MCF 10A (cell line): ENCODE measurements around the gene PCNX2. TPM values are rescaled to one million over a fixed set of nuclear protein-coding genes. Genes with fewer than 3 reads are reported as not detected.

Source experiments
- BruUV-seq: library from RNA; stranded (reverse); fragments of 400-500 nt; replicated peaks from 2 replicates; lab custom pipeline; 2021; lab: Mats Ljungman, UMichigan
- CTCF ChIA-PET: fragments of 300-600 bp; sonication (Branson Sonifier 250); formaldehyde crosslinking; extraction: SDS; loops from one replicate; lab custom pipeline; 2021; ENCODE audit warnings: antibody characterized with exemption, inconsistent platforms; lab: Yijun Ruan, JAX
- POLR2A ChIA-PET: fragments of 300-600, 350-650 bp; sonication (Branson Sonifier 250); formaldehyde crosslinking; extraction: SDS; loops from one replicate; lab custom pipeline; 2020; ENCODE audit warnings: antibody characterized with exemption, inconsistent platforms; lab: Yijun Ruan, JAX
- DNase-seq: peaks from one replicate; pipeline ENCODE4 v3.0.0-alpha.2; 2018; ENCODE audit not compliant: unreplicated experiment
- H3K27ac Mint-ChIP-seq: one replicate; pipeline ENCODE4 v1.8.0; 2022; ENCODE audit warnings: mild to moderate bottlenecking, low read depth, mixed read lengths; ENCODE audit not compliant: unreplicated experiment
- H3K27me3 Mint-ChIP-seq: one replicate; pipeline ENCODE4 v1.8.0; 2022; ENCODE audit warnings: mixed read lengths; ENCODE audit not compliant: insufficient read depth, unreplicated experiment
- H3K36me3 Mint-ChIP-seq: one replicate; pipeline ENCODE4 v1.8.0; 2022; ENCODE audit warnings: mild to moderate bottlenecking, moderate library complexity, mixed read lengths; ENCODE audit not compliant: insufficient read depth, unreplicated experiment
- H3K4me1 Mint-ChIP-seq: one replicate; pipeline ENCODE4 v1.8.0; 2022; ENCODE audit warnings: mixed read lengths; ENCODE audit not compliant: insufficient read depth, unreplicated experiment
- H3K4me3 Mint-ChIP-seq: one replicate; pipeline ENCODE4 v1.8.0; 2022; ENCODE audit warnings: mild to moderate bottlenecking, moderate library complexity, mixed read lengths; ENCODE audit not compliant: unreplicated experiment
- H3K9me3 Mint-ChIP-seq: one replicate; pipeline ENCODE4 v1.8.0; 2022; ENCODE audit warnings: mixed read lengths; ENCODE audit not compliant: unreplicated experiment
- CTCF ChIP-seq: fragments of 200-600 bp; IDR thresholded peaks from one replicate; pipeline ENCODE4 v1.8.0; 2022; ENCODE audit warnings: antibody characterized with exemption, mild to moderate bottlenecking; ENCODE audit not compliant: unreplicated experiment
- intact Hi-C: fragments of 100-400 bp; cut with micrococcal nuclease; formaldehyde crosslinking; loops from 2 replicates; pipeline ENCODE4 v1.14.1; 2022
- total RNA-seq: library from RNA; stranded (reverse); gene quantifications from 2 replicates; pipeline ENCODE4 v1.2.3, GENCODE V29; 2022

The PCNX2 gene
- total RNA-seq, 1 experiment from 2014 or later: 80.5 TPM

GRCh38 chr1:233015965-233016364, 279.6 kb downstream of the PCNX2 start:
- intact Hi-C loops: no loop called here
- H3K27ac Mint-ChIP-seq: no peak overlapping the region
- no peaks in the 10 kb centered on the region for H3K9me3 Mint-ChIP-seq
- H3K4me1 Mint-ChIP-seq: no peaks in the 10 kb centered on the region
- H3K36me3 Mint-ChIP-seq: peaks cover 44% of the 10 kb centered on the region
- ChIA-PET CTCF (interaction anchor here (0.5 to 1.1 kb wide), 5 partner anchors 10 to 1150 kb away, joined by 3 to 6 read pairs (median 4); no protein-coding TSS in a partner anchor), POLR2A (interaction anchor here (0.7 kb wide), 1 partner anchor 26 kb away, joined by 3 read pairs; no protein-coding TSS in a partner anchor)
- H3K27me3 Mint-ChIP-seq: no peaks in the 10 kb centered on the region
- BruUV-seq: no TSS peak
- no peak for TF ChIP-seq CTCF
- DNase-seq: no peak
- no peak overlapping the region for H3K4me3 Mint-ChIP-seq

GRCh38 chr1:233012021-233012420, 283.5 kb downstream of the PCNX2 start:
- peaks cover 36% of the 10 kb centered on the region for H3K36me3 Mint-ChIP-seq
- CTCF ChIA-PET: interaction anchor here (0.6 to 3.6 kb wide), 2 partner anchors 13 to 304 kb away, joined by 5 to 14 read pairs; no protein-coding TSS in a partner anchor
- no peak overlapping the region for H3K4me3 Mint-ChIP-seq
- H3K4me1 Mint-ChIP-seq: no peaks in the 10 kb centered on the region
- H3K9me3 Mint-ChIP-seq: no peaks in the 10 kb centered on the region
- no peaks in the 10 kb centered on the region for H3K27me3 Mint-ChIP-seq
- no TSS peak for BruUV-seq
- POLR2A ChIA-PET: interaction anchor here (0.6 to 1.2 kb wide), 2 partner anchors 13 to 1313 kb away, joined by 4 to 5 read pairs; no protein-coding TSS in a partner anchor
- no peak overlapping the region for H3K27ac Mint-ChIP-seq
- intact Hi-C loops: no loop called here
- TF ChIP-seq CTCF: no peak
- no peak for DNase-seq

GRCh38 chr1:233010146-233010545, 285.4 kb downstream of the PCNX2 start:
- H3K4me1 Mint-ChIP-seq: no peaks in the 10 kb centered on the region
- no peaks in the 10 kb centered on the region for H3K9me3 Mint-ChIP-seq
- H3K27ac Mint-ChIP-seq: no peak overlapping the region
- ChIA-PET POLR2A (interaction anchor here (0.6 to 2.4 kb wide), 2 partner anchors 10 to 675 kb away, joined by 4 to 6 read pairs; no protein-coding TSS in a partner anchor), CTCF (interaction anchor here (0.8 kb wide), 1 partner anchor 19 kb away, joined by 3 read pairs; no protein-coding TSS in a partner anchor)
- H3K36me3 Mint-ChIP-seq: peaks cover 37% of the 10 kb centered on the region
- DNase-seq: no peak
- TF ChIP-seq CTCF: no peak
- intact Hi-C loops: no loop called here
- no peaks in the 10 kb centered on the region for H3K27me3 Mint-ChIP-seq
- H3K4me3 Mint-ChIP-seq: no peak overlapping the region
- BruUV-seq: no TSS peak

GRCh38 chr1:233006541-233006973, 289.0 kb downstream of the PCNX2 start:
- TF ChIP-seq CTCF: no peak
- no peaks in the 10 kb centered on the region for H3K4me1 Mint-ChIP-seq
- DNase-seq: no peak
- BruUV-seq: no TSS peak
- ChIA-PET CTCF (interaction anchor here (0.7 to 1.1 kb wide), 3 partner anchors 9 to 370 kb away, joined by 3 to 5 read pairs (median 4); no protein-coding TSS in a partner anchor), POLR2A (interaction anchor here (0.7 to 1.5 kb wide), 3 partner anchors 11 to 1140 kb away, joined by 3 to 4 read pairs (median 3); no protein-coding TSS in a partner anchor)
- intact Hi-C loops: no loop called here
- no peak overlapping the region for H3K4me3 Mint-ChIP-seq
- peaks cover 8% of the 10 kb centered on the region for H3K9me3 Mint-ChIP-seq
- no peaks in the 10 kb centered on the region for H3K27me3 Mint-ChIP-seq
- H3K36me3 Mint-ChIP-seq: peaks cover 25% of the 10 kb centered on the region
- peak overlapping the region; percentile 43 for H3K27ac Mint-ChIP-seq
